Neural progenitor cell (in vitro differentiated cells): ENCODE measurements around the gene DISC1. TPM values are rescaled to one million over a fixed set of nuclear protein-coding genes. Genes with fewer than 3 reads are reported as not detected.
"Not testable (repeated sequence)": the region's sequence is repeated elsewhere in the genome, so short reads cannot be mapped to it uniquely, and the experiment has no call there.

Experiments
- DNase-seq: peaks from one replicate; pipeline ENCODE4 v3.0.0-alpha.2; 2016; ENCODE audit warnings: low spot score
- H2AFZ ChIP-seq: fragments of 200-600 bp; sonication (generic); replicated peaks from 2 replicates; pipeline ENCODE4 v1.6.1; 2016; ENCODE audit warnings: antibody characterized with exemption
- H3F3A ChIP-seq: fragments of 200-600 bp; sonication (generic); 2 replicates; pipeline ENCODE4 v1.6.1; 2016; ENCODE audit warnings: antibody characterized with exemption, low read depth
- H3K27ac ChIP-seq: fragments of 200-600 bp; sonication (generic); 2 replicates; pipeline ENCODE4 v1.5.1; 2016; ENCODE audit warnings: mild to moderate bottlenecking
- H3K27me3 ChIP-seq: fragments of 200-600 bp; sonication (generic); 2 replicates; pipeline ENCODE4 v1.6.1; 2016; ENCODE audit warnings: mild to moderate bottlenecking, moderate library complexity
- H3K36me3 ChIP-seq: fragments of 200-600 bp; sonication (generic); 2 replicates; pipeline ENCODE4 v1.5.1; 2016
- H3K4me1 ChIP-seq: fragments of 200-600 bp; sonication (generic); 2 replicates; pipeline ENCODE4 v1.6.1; 2016; ENCODE audit warnings: mixed run types
- H3K4me2 ChIP-seq: fragments of 200-600 bp; sonication (generic); 2 replicates; pipeline ENCODE4 v1.6.1; 2016
- H3K4me3 ChIP-seq: fragments of 200-600 bp; sonication (generic); 2 replicates; pipeline ENCODE4 v1.5.1; 2016
- H3K79me2 ChIP-seq: fragments of 200-600 bp; sonication (generic); 2 replicates; pipeline ENCODE4 v1.6.1; 2016; ENCODE audit warnings: low read depth
- H3K9ac ChIP-seq: fragments of 200-600 bp; sonication (generic); 2 replicates; pipeline ENCODE4 v1.6.1; 2016
- H3K9me3 ChIP-seq: fragments of 200-600 bp; sonication (generic); 2 replicates; pipeline ENCODE4 v1.5.1; 2016; ENCODE audit warnings: low read depth
- H4K20me1 ChIP-seq: fragments of 200-600 bp; sonication (generic); 2 replicates; pipeline ENCODE4 v1.6.1; 2016; ENCODE audit warnings: low read depth
- H3K27ac Mint-ChIP-seq: 3 replicates; pipeline ENCODE4 v1.8.0; 2021; ENCODE audit warnings: mixed read lengths
- H3K27me3 Mint-ChIP-seq: 2 replicates; pipeline ENCODE4 v1.8.0; 2022; ENCODE audit warnings: low read depth, mild to moderate bottlenecking, inconsistent platforms, moderate library complexity, mixed read lengths; ENCODE audit not compliant: insufficient read depth
- H3K36me3 Mint-ChIP-seq: 3 replicates; pipeline ENCODE4 v1.8.0; 2021; ENCODE audit warnings: mixed read lengths
- H3K4me1 Mint-ChIP-seq: 3 replicates; pipeline ENCODE4 v1.8.0; 2021; ENCODE audit warnings: mixed read lengths
- H3K4me3 Mint-ChIP-seq: 3 replicates; pipeline ENCODE4 v1.8.0; 2021; ENCODE audit warnings: mild to moderate bottlenecking, moderate library complexity, mixed read lengths
- H3K9me3 Mint-ChIP-seq: 3 replicates; pipeline ENCODE4 v1.8.0; 2020; ENCODE audit warnings: mixed read lengths
- EZH2 ChIP-seq: fragments of 200-600 bp; sonication (generic); IDR thresholded peaks from 2 replicates; pipeline ENCODE4 v1.6.1; 2017; ENCODE audit warnings: antibody characterized with exemption, mild to moderate bottlenecking, moderate library complexity
- EZH2phosphoT487 ChIP-seq: fragments of 200-600 bp; sonication (generic); IDR thresholded peaks from 2 replicates; pipeline ENCODE4 v1.6.1; 2017; ENCODE audit warnings: antibody characterized with exemption
- total RNA-seq: library from RNA; depleted of rRNA; stranded (reverse); fragments of >200 nt; gene quantifications from 2 replicates; pipeline ENCODE4 v1.2.3, GENCODE V29; 2015; ENCODE audit warnings: low replicate concordance
- TF ChIP-seq, protein P1 (sequence below): fragments of 200-600 bp; sonication (generic); IDR thresholded peaks from 2 replicates; pipeline ENCODE4 v1.5.1; 2017; ENCODE audit warnings: antibody characterized with exemption, mild to moderate bottlenecking

DISC1 gene
- total RNA-seq, 1 donor from 2014 or later: 1.8 TPM

DNA sequence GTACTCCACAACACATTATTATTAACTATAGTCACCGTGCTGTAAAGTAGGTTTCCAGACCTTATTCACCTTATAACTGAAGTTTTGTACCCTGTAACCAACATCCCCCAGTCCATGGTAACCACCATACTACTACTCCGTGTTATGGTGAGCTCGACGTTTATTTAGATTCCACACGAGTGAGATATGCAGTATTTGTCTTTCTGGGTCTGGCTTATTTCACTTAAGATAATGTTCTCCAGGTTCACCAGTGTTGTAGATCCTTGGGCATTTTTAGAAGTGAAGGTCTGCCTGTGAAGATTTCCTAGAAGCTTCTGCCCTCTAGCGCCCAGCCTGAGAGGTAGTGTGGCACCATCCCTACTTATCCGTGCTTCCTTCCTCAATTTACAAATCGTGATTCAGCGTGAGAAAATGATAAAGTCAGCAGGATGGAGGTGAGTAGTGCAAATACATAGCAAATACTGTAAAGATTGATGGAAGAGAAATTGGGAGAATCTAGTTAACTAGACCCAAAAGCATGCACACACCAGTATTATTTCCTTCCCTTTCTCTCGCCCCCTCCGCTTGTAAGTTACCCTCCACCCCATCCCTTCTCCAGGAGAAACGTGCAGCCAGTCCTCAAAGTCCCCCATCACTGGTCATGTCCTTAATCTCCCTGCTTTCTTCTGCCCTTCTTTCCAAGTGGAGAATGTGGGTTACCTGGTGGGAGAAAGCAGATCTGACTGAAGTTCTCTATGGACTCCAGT, 36.0 kb upstream of the DISC1 start:
- no peak overlapping the region for H3K4me3 ChIP-seq
- Mint-ChIP-seq H3K4me3 (no peak overlapping the region), H3K27ac (no peak overlapping the region), H3K4me1 (peaks cover 1% of the 10 kb centered on the region), H3K9me3 (no peaks in the 10 kb centered on the region), H3K36me3 (no peaks in the 10 kb centered on the region), H3K27me3 (peaks cover 4% of the 10 kb centered on the region)
- H3K9ac ChIP-seq: no peak overlapping the region
- H3K36me3 ChIP-seq: no peaks in the 10 kb centered on the region
- H3K4me2 ChIP-seq: no peak overlapping the region
- H3K4me1 ChIP-seq: no peaks in the 10 kb centered on the region
- H2AFZ ChIP-seq: no peak overlapping the region
- no peaks in the 10 kb centered on the region for H3K27me3 ChIP-seq
- H3F3A ChIP-seq: no peaks in the 10 kb centered on the region
- H3K9me3 ChIP-seq: no peaks in the 10 kb centered on the region
- DNase-seq: peak; percentile 67
- TF ChIP-seq, protein P1, sequence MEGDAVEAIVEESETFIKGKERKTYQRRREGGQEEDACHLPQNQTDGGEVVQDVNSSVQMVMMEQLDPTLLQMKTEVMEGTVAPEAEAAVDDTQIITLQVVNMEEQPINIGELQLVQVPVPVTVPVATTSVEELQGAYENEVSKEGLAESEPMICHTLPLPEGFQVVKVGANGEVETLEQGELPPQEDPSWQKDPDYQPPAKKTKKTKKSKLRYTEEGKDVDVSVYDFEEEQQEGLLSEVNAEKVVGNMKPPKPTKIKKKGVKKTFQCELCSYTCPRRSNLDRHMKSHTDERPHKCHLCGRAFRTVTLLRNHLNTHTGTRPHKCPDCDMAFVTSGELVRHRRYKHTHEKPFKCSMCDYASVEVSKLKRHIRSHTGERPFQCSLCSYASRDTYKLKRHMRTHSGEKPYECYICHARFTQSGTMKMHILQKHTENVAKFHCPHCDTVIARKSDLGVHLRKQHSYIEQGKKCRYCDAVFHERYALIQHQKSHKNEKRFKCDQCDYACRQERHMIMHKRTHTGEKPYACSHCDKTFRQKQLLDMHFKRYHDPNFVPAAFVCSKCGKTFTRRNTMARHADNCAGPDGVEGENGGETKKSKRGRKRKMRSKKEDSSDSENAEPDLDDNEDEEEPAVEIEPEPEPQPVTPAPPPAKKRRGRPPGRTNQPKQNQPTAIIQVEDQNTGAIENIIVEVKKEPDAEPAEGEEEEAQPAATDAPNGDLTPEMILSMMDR: peak; percentile 80
- no peak for TF ChIP-seq EZH2
- H3K79me2 ChIP-seq: no peaks in the 10 kb centered on the region
- no peak overlapping the region for H3K27ac ChIP-seq
- H4K20me1 ChIP-seq: no peaks in the 10 kb centered on the region

DNA sequence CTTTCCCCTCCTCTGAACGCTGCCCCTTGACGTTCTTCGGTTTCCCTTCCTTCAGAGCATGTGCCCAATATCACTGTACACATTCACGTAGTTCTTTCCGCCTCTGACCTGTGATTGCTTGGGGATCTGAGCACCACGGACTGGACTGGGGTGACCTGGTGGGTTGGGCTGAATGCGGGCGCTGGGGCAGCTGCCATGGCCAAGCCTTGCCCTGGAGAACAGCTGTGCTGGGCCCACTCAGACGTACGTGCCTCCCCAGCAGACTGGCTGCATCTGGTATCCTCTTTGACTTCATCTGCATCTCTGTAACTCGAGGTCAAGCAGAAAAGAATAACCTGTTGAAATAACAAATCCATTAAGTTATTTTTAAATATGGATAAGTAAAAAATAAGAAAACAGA, 35.1 kb upstream of the DISC1 start:
- H3F3A ChIP-seq: peaks cover 3% of the 10 kb centered on the region
- no peak overlapping the region for H3K4me2 ChIP-seq
- no peaks in the 10 kb centered on the region for H3K27me3 ChIP-seq
- H4K20me1 ChIP-seq: no peaks in the 10 kb centered on the region
- no peaks in the 10 kb centered on the region for H3K9me3 Mint-ChIP-seq
- H3K4me3 ChIP-seq: no peak overlapping the region
- no peaks in the 10 kb centered on the region for H3K36me3 Mint-ChIP-seq
- H3K36me3 ChIP-seq: no peaks in the 10 kb centered on the region
- DNase-seq: no peak
- H3K79me2 ChIP-seq: no peaks in the 10 kb centered on the region
- no peak overlapping the region for H3K4me3 Mint-ChIP-seq
- peaks cover 4% of the 10 kb centered on the region for H3K27me3 Mint-ChIP-seq
- H3K4me1 Mint-ChIP-seq: peaks cover 9% of the 10 kb centered on the region
- no peak overlapping the region for H2AFZ ChIP-seq
- peaks cover 4% of the 10 kb centered on the region for H3K4me1 ChIP-seq
- no peak overlapping the region for H3K27ac ChIP-seq
- TF ChIP-seq EZH2 (no peak), EZH2phosphoT487 (no peak)
- TF ChIP-seq, protein P1: no peak
- no peak overlapping the region for H3K9ac ChIP-seq
- no peaks in the 10 kb centered on the region for H3K9me3 ChIP-seq
- H3K27ac Mint-ChIP-seq: no peak overlapping the region

DNA sequence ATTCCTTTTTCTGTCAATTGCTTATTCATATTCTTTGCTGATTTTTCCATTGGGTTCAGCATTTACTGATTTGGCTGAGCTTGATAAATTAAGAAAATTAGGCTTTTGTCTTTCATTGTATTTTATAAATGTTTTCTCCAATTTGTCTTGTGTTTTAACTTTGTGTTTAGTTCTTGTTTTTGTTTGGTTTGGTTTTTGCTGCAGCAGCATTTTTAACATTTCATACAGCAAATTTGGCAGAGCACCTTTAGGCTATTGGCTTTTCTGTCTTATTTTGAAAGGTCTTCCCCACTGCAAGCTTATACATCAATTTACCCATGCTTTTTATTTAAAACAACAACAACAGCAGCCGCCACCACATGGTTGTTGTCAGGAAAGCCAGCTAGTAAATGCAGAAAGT, 33.8 kb upstream of the DISC1 start:
- Histone ChIP-seq H3K27me3 (no peaks in the 10 kb centered on the region), H3K9me3 (no peaks in the 10 kb centered on the region), H3K4me2 (no peak overlapping the region), H4K20me1 (no peaks in the 10 kb centered on the region), H3K79me2 (no peaks in the 10 kb centered on the region), H3K27ac (no peak overlapping the region), H3K4me1 (peaks cover 10% of the 10 kb centered on the region), H2AFZ (no peak overlapping the region), H3K9ac (no peak overlapping the region), H3F3A (peaks cover 3% of the 10 kb centered on the region), H3K36me3 (no peaks in the 10 kb centered on the region), H3K4me3 (no peak overlapping the region)
- Mint-ChIP-seq H3K9me3 (no peaks in the 10 kb centered on the region), H3K4me1 (peaks cover 13% of the 10 kb centered on the region), H3K36me3 (no peaks in the 10 kb centered on the region), H3K27ac (no peak overlapping the region), H3K4me3 (no peak overlapping the region), H3K27me3 (peaks cover 4% of the 10 kb centered on the region)
- no peak for TF ChIP-seq EZH2
- no peak for TF ChIP-seq EZH2phosphoT487
- TF ChIP-seq, protein P1: no peak
- DNase-seq: no peak

DNA sequence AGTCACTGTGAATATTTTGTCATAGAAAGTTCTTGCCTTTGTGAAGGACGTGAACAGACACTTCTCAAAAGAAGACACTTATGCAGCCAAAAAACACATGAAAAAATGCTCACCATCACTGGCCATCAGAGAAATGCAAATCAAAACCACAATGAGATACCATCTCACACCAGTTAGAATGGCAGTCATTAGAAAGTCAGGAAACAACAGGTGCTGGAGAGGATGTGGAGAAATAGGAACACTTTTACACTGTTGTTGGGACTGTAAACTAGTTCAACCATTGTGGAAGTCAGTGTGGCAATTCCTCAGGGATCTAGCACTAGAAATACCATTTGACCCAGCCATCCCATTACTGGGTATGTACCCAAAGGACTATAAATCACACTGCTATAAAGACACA, 33.3 kb upstream of the DISC1 start:
- H3K9me3 ChIP-seq, H4K20me1 ChIP-seq, H3F3A ChIP-seq, H3K4me2 ChIP-seq, H3K79me2 ChIP-seq, DNase-seq, H2AFZ ChIP-seq, H3K4me3 ChIP-seq, H3K27ac ChIP-seq, H3K27me3 Mint-ChIP-seq, H3K27me3 ChIP-seq, H3K9me3 Mint-ChIP-seq, H3K36me3 ChIP-seq, H3K27ac Mint-ChIP-seq, H3K4me3 Mint-ChIP-seq, H3K36me3 Mint-ChIP-seq, H3K9ac ChIP-seq: not testable (repeated sequence)
- peaks cover 10% of the 10 kb centered on the region for H3K4me1 ChIP-seq
- peaks cover 13% of the 10 kb centered on the region for H3K4me1 Mint-ChIP-seq
